ENCODE results near the gene SNTA1. TPM values are rescaled to one million over a fixed set of nuclear protein-coding genes. Genes with fewer than 3 reads are reported as not detected.

SNTA1 gene
- total and polyA plus RNA-seq, 9 of the 15 experiments (the other 6 are each of a cell fraction or from before 2014, with no cell fraction given): 1.2 to 40.8 (median 20.3) TPM

- TF ChIP-seq ZNF12 (CRISPR knock-in tag; IDR thresholded peaks at IDR 0.05): no peak
- TF ChIP-seq FOXM1 (IDR thresholded peaks at IDR 0.05; ENCODE audit: low read depth): no peak
- TF ChIP-seq FOXM1 (CRISPR knock-in tag; IDR thresholded peaks at IDR 0.05; ENCODE audit: low read depth): no peak
- TF ChIP-seq ZNF224 (CRISPR knock-in tag; IDR thresholded peaks at IDR 0.05): no peak
- no peak for TF ChIP-seq ARNT (IDR thresholded peaks at IDR 0.05)
- no peak for TF ChIP-seq NFE2L1 (tag; IDR thresholded peaks at IDR 0.05; ENCODE audit: borderline replicate concordance, low read depth)
- no peak for TF ChIP-seq ATF6 (CRISPR knock-in tag; IDR thresholded peaks at IDR 0.05)
- peak; percentile 81 for TF ChIP-seq MYC (IDR thresholded peaks at IDR 0.05; ENCODE audit: low read depth, low read length)
- no peak for TF ChIP-seq MYC (CRISPR knock-in tag; IDR thresholded peaks at IDR 0.05; ENCODE audit: borderline replicate concordance, low read depth)
- TF ChIP-seq PHB2 (IDR thresholded peaks at IDR 0.05; ENCODE audit: low read depth): no peak
- TF ChIP-seq PRPF4 (IDR thresholded peaks at IDR 0.05; ENCODE audit: insufficient read depth, low read depth, low read length, poor library complexity, severe bottlenecking): no peak
- no peak for TF ChIP-seq FOXK1 (CRISPR knock-in tag; IDR thresholded peaks at IDR 0.05; ENCODE audit: borderline replicate concordance)
- no peak for TF ChIP-seq CHD1 (IDR thresholded peaks at IDR 0.05; ENCODE audit: low read length)
- TF ChIP-seq NONO (IDR thresholded peaks at IDR 0.05; ENCODE audit: low read depth in 2 of 2, low read length in 1 of 2): no peak
- no peak for TF ChIP-seq GABPB1 (CRISPR knock-in tag; IDR thresholded peaks at IDR 0.05)
- TF ChIP-seq ZBTB43 (CRISPR knock-in tag; IDR thresholded peaks at IDR 0.05): no peak
- TF ChIP-seq TCF15 (CRISPR knock-in tag; IDR thresholded peaks at IDR 0.05): no peak
- TF ChIP-seq ZNF655 (CRISPR knock-in tag; IDR thresholded peaks at IDR 0.05): no peak
- TF ChIP-seq ZSCAN29 (IDR thresholded peaks at IDR 0.05): no peak
- TF ChIP-seq CEBPB (tag; IDR thresholded peaks at IDR 0.05): peak; percentile 58; the same call in 1 of the 2 replicates
- TF ChIP-seq ZNF253 (CRISPR knock-in tag; conservative IDR thresholded peaks at IDR 0.05): no peak
- no peak for TF ChIP-seq FOXJ3 (CRISPR knock-in tag; IDR thresholded peaks at IDR 0.05)
- TF ChIP-seq KAT2B (IDR thresholded peaks at IDR 0.05; ENCODE audit: low read depth, low read length): no peak
- TF ChIP-seq ATF4 (CRISPR knock-in tag; IDR thresholded peaks at IDR 0.05): 0 out of 2 replicates have a peak, but pooled peaks have one; percentile 28
- TF ChIP-seq PML (IDR thresholded peaks at IDR 0.05; ENCODE audit: low read length): peak; percentile 77; the same call in 1 of the 2 replicates
Observed at GRCh38 chr20:33489495-33490022, 46.0 kb upstream of the SNTA1 start (continued).
